GM10248 (cell line): Measurements from ENCODE around the gene DCHS2.

ENCODE experiments used
- CTCF ChIA-PET: fragments of 300-600 bp; sonication (Branson Sonifier 250); formaldehyde crosslinking; extraction: SDS; loops from one replicate; lab custom pipeline; 2021; ENCODE audit warnings: antibody characterized with exemption; lab: Yijun Ruan, JAX
- POLR2A ChIA-PET: fragments of 350-650 bp; sonication (Branson Sonifier 250); formaldehyde crosslinking; extraction: SDS; loops from one replicate; lab custom pipeline; 2020; ENCODE audit warnings: antibody characterized with exemption; lab: Yijun Ruan, JAX
- DNase-seq: peaks from one replicate; pipeline ENCODE4 v3.0.0; 2012; ENCODE audit errors: extremely low spot score
- CTCF ChIP-seq: IDR thresholded peaks from 2 replicates; pipeline ENCODE4 v1.5.1; 2012; ENCODE audit warnings: mild to moderate bottlenecking, low read depth; ENCODE audit errors: extremely low read depth, missing control alignments, control extremely low read depth

DCHS2 gene

GRCh38 chr4:154471526-154472331 lies 19.9 kb downstream of the DCHS2 start:
- TF ChIP-seq CTCF, result no peak
- peak; percentile 24 for DNase-seq
- ChIA-PET CTCF (interaction anchor here (1.6 kb wide), 1 partner anchor 35 kb away, joined by 5 read pairs; no protein-coding TSS in a partner anchor), POLR2A (no interaction called here)

GRCh38 chr4:154471032-154471431 lies 20.6 kb downstream of the DCHS2 start:
- ChIA-PET CTCF (interaction anchor here (1.0 to 1.6 kb wide), 2 partner anchors 11 to 36 kb away, joined by 3 to 5 read pairs; no protein-coding TSS in a partner anchor), POLR2A (no interaction called here)
- TF ChIP-seq CTCF, result no peak
- DNase-seq, result no peak

GRCh38 chr4:154467886-154468285 lies 23.7 kb downstream of the DCHS2 start:
- ChIA-PET POLR2A (no interaction called here), CTCF (no interaction called here)
- no peak for DNase-seq
- no peak for TF ChIP-seq CTCF

- no peak for DNase-seq
- POLR2A ChIA-PET, result no interaction called here
- no peak for TF ChIP-seq CTCF
- CTCF ChIA-PET, result interaction anchor here (1.0 to 2.1 kb wide), 4 partner anchors 10 to 14 kb away, joined by 3 to 9 read pairs (median 4); no protein-coding TSS in a partner anchor
Measured at GRCh38 chr4:154466336-154466735, 25.3 kb downstream of the DCHS2 start.

GRCh38 chr4:154465085-154465484 lies 26.5 kb downstream of the DCHS2 start:
- TF ChIP-seq CTCF, result no peak
- DNase-seq, result no peak
- ChIA-PET POLR2A (no interaction called here), CTCF (interaction anchor here (1.4 to 2.1 kb wide), 3 partner anchors 9 to 16 kb away, joined by 4 to 9 read pairs (median 4); no protein-coding TSS in a partner anchor)

- ChIA-PET CTCF (interaction anchor here (1.4 to 1.6 kb wide), 2 partner anchors 8 to 11 kb away, joined by 4 read pairs; no protein-coding TSS in a partner anchor), POLR2A (no interaction called here)
- TF ChIP-seq CTCF, result no peak
- no peak for DNase-seq
Measured at GRCh38 chr4:154464654-154465053, 26.9 kb downstream of the DCHS2 start.
